Suppressor macrophage (primary cell): ENCODE results near the gene BACE2.
A peak's percentile ranks its signal among the peaks of the same experiment; 100 is the strongest.
"Not testable (repeated sequence)": the region's sequence is repeated elsewhere in the genome, so short reads cannot be mapped to it uniquely, and the experiment has no call there.

Source experiments
- DNase-seq, 4 experiments: peaks; one replicate each; pipeline ENCODE4 v3.0.0-alpha.2; 2020 to 2022

BACE2 gene

DNA sequence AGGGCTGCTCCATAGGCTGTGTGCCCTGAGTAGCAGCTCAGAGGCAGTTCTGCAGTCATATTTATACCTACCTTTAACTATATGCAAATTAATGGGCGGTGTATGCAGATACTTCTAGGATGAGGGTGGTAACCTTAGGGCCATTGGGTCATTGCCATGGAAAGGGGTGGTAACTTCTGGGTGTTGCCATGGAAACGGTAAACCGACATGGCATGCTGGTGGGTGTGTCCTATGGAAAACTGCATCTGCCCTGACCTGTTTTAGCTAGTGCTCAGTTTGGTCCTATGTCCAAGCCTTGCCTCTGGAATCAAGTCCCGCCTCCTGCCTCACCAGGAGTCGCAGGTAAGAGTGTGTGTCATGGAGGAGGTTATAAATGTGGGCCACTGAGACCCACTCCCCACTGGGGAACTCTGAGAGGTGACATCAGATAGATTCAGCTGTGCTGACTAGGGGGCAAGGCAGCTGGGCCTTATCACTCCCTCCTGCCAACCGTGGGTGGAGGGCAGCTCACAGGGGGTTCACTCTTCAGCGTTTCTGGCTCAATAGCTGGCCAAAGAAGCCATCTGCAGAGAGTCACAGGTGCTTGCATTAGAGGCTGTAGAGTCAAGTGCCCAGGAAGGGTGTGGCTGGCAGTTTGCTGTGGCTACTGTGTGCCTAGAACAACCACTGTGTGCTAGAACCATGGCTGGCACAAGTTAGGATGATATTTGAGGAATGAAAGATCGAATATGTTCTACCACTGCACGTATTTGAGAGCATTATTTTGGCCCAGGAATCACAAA lies 19.0 kb downstream of the BACE2 start:
- no peak for DNase-seq

DNA sequence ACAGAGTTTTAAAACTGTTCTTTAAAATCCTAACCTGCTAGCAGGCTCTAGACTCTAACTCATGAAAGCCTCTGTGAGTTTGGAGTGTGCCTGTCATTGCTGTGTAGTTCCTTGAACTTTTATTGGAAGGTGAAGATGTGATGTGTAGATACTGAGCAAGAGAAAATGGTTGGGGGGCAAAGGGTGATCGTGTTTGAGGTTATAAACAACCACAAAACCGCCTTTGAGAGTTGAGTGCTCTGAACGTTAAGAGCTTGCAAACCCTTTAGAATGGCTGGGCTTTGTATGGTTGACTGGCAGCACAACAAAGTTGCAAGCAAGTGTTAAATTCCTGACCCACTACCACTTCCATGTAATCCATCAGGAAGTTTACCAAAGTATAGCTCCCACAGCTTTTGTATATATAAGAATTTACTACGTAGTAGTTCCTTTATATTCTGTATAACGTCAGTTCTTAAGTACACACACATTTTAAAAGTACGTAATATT lies 19.6 kb downstream of the BACE2 start:
- no peak for DNase-seq

DNA sequence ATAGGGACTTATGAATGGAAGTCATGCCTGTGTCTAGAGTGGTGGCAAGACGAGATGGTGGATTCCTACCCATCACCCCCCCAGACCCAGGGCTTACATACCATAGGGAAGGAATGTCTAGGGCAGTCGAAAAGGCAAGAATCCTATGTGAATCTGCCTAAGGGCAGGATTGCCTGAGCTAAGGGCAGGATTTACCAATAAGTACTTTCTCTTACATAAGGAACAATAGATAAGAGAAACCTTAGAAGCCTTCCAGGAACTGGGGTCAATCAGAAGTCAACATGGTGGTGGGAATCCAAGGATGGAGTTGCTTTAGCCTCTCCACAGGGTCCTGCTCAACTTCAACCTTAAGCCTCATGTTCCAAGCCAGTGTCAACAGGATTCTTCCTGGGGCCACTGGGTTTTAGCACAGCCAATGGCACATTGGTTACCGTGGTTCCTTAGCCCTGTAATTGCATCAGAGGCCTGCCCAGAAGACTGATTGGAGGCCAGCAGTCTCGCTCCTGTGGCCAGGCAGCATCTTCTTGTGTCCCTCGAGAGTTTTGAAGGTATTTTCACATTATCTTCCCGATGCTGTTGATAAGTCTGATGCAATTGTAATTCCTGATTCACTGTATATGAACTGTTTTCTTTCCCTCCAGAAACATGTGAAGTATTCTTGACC lies 20.7 kb downstream of the BACE2 start:
- DNase-seq, result no peak

DNA sequence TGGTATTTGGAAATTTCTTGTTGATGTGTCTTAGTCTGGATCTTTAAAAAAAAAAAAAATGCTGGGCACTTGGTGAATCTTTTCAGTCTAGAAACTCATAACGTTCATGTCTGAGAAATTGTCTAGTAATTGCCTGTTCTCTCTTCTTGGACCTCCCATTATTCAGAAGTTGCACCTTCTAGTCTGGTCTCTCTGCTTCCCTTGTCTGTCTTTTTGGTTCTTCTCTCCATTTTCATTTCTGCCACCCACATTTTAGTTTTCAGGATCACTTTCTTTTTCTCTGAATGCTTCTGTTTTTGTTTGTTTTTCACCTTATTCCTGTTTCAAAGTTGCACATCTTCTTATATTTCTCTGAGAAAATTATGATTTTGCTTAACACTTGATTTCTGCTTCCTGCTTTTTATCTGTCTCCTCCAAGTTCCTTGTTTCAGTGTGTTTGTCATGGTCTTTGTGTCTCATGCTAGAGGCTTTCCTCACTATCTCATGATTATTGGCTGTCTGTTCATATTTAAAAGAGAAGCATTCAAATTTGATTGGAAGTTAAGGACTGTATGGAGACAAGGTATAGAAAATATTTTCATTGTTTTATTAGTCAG lies 21.3 kb downstream of the BACE2 start:
- peak in 2 of 4 experiments; percentile 45 to 58 for DNase-seq

DNA sequence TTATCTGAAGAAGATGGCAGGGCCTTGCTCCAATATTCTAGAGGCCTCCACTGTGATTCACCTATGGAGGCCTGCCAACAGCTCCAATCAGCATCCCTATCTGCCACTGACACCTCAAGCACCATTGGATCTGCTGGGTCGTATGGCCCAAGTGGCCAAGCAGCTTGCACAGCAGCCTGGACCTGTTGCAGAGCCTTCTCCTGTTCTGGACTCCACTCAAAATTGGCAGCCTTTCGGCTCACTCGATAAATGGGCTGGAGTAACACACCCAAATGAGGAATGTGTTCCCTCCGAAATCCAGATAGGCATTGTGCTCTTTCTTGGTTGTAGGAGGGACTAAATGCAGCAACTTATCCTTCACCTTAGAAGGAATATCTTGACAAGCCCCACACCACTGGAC lies 24.6 kb downstream of the BACE2 start:
- not testable (repeated sequence) for DNase-seq

DNA sequence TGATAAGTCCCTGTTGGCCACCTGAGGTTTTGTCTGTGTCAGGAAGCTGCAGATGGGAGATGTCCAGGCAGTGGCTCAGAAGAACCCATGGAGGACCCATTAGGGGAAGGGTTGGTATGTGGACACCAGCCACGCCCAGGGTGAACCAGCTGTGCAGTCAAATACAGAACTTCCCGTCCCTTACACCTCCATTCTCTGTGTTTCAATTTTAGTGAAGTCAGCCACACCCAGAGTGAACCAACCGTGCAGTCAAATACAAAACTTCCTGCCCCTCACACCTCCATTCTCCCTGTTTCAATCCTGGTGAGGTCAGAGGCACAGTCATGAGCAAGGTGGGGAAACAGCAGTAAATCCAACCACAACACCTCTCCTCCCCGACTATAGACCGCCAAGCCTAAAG lies 27.4 kb downstream of the BACE2 start:
- DNase-seq, result no peak

DNA sequence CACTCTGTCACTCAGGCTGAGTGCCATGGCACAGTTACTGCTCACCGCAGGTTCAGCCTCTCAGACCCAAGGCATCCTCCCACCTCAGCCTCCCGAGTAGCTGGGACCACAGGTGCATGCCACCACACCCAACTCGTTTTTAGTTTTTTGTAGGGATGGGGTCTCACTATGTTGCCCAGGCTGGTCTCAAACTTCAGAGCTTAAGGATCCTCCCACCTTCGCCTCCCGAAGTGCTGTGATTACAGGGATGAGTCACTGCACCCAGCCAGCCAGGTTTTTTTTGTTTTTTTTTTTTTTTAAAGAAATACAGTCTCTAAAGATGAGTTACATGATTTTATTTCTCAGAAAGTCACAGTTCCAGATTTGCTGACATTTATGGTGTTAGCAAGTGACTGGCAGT lies 29.0 kb downstream of the BACE2 start:
- no peak for DNase-seq

DNA sequence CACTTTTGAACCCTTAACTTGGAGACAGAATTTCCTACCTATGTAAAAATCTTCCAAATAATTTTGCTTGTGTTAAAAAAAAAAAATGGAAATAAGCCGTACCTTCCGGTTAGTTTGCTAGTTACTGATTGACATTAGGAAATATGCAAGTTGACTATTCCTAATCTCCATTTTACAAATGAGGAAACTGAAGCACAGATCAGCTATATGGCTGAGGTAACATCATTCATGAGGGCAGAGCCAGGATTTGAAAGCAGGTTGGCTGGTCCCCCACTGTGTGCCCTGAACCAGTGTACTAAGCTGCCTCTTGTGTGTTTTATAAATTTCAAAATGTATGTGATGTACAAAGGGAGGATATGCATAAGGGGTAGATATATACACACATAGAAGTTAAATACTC lies 29.6 kb downstream of the BACE2 start:
- DNase-seq, result no peak

DNA sequence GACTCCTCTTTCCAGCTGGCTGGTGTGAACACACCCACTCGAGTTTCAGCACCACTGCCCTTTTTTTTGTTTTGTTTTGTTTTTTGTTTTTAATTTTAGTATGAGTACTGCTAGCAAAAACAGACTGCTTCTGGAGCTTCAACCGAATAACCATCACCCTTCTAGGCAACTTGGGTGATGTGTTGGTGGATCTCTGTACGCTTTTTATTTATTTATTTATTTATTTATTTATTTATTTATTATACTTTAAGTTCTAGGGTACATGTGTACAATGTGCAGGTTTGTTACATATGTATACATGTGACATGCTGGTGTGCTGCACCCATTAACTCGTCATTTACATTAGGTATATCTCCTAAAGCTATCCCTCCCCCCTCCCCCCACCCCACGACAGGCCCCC lies 30.7 kb downstream of the BACE2 start:
- DNase-seq, result not testable (repeated sequence)

DNA sequence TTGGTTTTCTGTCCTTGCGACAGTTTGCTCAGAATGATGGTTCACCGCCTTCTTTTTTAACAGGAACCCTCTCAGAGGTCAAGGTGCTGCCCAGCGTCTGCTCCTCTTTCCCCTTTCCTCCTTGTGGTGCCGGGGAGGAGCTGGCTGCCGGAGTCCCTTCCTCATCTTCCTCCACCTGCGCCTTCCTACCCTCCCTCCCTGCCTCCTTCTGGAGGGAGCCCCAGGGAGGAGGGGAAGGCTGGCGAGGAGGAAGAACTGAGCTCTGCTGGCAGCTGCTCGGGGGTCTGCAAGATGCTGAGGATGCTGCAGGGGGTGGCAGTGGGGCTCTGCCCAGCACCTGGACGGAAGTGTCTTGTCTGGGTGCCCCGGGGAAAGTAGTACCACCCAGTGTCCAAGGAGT lies 31.2 kb downstream of the BACE2 start:
- no peak for DNase-seq

DNA sequence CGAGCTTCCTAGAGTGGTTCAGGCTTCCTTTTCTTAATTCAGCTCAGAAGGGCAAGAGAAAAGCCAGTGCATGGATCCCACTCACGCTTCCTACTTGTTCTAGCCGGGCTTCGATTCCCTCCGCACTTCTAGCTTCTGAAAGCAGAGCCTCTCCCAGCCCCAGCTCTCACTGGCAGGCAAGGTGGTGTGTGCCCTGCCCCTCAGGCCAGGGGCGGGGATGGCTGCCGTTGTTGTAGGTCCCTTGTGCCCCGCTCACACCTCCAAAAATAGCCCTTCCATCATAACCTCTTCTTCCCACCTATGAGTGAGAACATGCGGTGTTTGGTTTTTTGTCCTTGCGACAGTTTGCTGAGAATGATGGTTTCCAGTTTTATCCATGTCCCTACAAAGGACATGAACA lies 31.6 kb downstream of the BACE2 start:
- DNase-seq, result no peak

DNA sequence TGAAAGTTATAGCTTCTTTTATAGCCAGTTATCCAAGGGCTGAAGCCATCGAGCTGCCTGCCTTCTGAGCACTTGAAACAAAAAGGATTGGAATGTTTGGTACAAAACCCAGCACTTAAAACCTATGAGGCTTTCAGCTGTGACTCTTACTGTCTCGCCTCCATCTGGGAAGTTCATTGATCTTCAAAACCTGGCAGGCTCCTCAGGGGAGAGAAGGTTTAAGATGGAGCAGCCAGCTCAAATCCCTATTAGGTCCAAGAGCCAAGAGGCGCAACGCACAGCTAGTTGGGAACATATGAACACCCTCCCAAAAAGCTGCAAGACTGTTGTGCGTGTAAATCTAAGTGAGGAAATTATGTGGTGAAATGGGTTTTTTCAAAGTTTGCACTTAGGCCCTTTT lies 33.4 kb downstream of the BACE2 start:
- DNase-seq, result no peak

DNA sequence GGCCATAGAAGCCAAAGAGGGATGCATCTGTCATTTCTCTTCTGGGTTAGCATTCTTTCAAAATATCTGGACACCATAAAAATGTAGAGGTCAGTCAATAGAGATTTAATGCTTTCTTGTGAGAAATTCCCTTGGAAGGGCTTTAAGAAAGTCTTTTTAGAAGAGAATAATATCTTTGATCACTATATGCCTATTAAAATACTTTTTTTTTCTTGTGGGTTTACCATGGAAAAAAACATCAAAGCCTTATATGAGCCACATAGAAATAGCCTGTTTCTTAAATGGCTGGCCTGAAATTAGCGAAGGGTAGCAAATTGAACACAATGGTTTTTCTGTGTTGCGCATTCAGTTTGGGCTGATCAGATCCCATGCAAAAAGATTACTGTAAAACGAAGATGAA lies 36.8 kb downstream of the BACE2 start:
- no peak for DNase-seq

DNA sequence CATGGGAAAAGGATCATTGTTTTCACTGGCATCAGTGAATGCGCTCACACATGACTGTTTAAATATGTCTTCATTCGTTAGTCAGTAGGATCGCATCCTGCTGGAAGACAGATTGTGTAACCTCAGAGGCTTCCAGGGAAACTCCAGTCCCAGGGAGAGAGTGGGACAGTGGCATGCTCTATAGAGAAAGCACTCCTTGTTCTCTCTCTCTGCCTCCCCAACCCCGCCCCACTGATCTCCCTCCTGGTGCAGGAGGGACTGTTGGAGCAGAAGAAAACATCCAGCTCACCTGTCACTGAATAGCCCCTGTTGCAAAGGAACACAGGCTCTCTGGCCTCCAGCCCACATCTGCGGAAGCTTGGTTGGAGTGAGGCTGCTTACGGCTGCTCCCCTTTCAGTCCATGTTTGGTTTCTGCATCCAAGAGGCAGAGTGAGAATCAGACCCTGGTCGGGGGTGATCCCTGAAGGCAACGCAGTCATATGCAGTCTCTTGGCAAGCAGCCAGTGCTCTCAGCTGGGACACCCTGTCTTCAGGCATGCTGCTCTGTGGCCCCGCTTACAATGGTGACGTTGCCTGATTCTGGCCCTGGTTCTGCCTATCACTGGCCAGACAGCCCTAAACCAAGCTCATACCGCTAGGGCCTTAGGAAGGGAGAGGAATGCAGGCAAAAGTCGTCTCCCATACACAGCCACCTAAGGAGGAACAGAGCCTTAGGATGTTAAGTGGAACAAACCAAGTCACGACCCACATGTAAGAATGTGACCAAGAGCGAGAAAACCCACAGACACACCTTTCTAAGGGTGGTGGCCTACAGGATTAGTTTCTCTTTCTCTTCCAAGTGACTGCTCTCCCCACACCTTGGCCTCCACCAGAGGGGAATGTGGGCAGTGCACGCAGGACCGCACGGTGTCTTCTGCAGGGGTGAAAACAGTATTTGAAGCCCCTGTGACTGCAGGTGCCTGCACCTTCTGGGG lies 39.7 kb downstream of the BACE2 start:
- peak in 1 of 4 experiments; percentile 8 for DNase-seq

DNA sequence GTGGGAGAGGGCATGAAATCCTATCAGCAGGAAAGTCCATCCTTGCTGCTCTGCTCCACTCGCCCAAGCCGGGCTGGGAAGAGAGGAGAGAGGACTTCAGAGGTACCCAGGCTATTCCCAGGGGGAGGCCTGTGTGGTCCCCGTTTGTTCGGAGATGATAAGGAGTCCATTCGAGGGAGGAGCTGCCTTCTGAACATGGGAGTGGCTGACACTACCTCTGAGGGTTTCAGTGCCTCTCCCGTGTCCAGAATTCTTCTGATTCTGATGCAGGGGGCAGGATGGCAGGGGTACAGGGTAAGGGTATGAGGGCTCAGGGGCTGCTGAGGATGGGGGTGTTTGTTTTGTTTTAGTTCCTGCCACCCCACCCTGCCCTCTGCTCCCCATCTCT lies 40.4 kb downstream of the BACE2 start:
- no peak for DNase-seq

DNA sequence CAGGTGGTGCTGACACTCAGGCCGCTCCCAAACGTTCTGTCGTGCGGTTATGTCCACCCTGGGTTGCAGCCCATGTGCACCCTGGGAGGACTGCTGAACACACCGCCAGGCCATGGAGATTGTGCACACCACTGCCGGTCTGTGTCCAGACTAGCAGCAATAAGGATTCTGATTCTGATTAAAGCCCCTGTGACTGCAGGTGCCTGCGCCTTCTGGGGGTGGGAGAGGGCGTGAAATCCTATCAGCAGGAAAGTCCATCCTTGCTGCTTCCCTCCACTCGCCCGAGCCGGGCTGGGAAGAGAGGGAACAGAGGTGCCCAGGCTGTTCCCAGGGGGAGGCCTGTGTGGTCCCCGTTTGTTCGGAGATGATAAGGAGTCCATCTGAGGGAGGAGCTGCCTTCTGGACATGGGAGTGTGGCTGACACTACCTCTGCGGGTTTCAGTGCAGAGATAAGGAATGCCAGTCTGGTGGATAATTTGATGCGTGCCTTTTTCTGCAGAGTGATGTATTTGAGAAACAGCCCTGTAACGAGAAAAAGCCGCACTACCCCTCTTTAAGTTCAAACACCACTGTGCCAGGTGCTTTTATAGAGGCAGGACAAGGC lies 41.2 kb downstream of the BACE2 start:
- DNase-seq, result no peak

DNA sequence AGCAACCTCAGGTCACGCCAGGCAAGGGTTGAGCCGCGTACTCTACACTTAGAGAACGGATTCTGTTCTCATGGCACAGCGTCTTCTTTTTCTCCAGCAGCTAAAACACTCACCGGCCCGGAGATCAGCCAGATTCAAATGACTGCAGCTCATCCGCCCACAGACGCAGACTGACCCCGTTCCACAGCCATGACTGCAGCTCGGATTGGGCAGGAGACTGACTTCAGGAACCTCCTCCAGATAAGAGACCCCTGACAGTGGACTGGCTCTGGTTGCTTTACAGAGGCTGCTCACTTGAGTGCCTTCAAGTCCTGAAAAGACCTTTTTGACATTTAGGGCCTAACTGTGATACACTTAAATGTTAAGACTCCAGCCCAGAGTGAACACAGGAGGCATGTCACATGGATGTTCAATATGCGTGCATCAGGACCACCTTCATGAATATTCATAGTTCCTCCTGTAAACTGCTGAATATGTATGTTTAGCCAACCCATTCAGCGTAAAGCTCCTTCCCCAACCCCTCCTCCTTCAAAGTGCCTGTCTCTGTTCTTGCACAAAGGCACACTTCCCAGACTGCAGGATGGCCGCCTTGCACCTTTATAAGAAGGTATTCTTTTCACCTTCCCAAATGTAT lies 42.6 kb downstream of the BACE2 start:
- no peak for DNase-seq

DNA sequence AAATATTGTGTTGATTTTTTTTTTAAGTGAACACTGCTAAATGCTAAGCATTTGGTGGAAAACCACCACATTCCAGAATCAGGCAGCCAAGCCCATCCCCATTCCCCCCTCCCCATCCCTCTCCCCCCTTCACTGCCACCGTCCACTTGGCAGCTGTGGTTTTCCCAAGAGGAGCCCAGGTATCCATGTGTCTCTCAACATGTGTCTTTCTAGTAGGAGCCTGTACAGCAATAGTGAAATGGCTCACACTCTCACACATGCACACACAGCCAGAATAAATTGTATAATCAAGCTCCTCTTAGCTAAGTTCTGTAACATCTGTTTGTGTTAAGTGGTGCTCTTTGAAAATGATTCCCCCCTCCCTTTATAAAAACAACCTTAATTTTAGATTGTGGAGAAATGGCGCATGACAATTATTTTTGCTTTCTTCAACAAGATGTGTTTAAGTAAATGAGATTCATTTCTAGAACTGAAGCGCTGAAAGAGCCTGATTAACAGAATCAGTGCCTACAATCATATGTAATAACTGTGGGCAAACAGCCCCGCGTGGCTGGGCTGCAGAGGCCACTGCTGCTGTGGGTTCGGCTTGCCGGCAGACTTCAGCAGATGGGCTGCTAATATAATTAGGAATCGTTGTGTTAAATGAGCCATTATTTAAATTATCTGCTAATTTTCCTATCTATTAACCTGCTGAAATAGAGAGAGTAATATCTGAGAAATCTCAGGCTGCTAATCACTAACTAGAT lies 43.3 kb downstream of the BACE2 start:
- no peak for DNase-seq

DNA sequence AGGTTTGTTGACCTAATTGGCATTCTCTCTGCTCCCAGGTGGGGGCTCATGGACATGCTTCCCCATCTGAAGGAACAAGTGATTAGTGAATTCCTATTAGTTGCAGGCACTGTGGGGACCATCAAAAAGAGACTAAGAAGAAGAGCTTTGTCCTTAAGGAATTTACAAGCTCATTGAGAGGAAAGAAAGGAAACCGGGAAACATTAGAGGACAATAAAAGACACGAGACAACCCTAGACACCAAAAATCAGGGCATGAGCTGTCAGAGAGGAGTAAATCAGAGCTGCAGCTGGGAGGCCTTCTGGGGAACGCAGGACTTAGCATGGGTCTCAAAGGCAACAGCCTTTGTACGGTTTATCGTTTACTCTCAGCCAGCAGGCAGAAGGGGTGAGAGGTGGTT lies 45.1 kb downstream of the BACE2 start:
- no peak for DNase-seq

DNA sequence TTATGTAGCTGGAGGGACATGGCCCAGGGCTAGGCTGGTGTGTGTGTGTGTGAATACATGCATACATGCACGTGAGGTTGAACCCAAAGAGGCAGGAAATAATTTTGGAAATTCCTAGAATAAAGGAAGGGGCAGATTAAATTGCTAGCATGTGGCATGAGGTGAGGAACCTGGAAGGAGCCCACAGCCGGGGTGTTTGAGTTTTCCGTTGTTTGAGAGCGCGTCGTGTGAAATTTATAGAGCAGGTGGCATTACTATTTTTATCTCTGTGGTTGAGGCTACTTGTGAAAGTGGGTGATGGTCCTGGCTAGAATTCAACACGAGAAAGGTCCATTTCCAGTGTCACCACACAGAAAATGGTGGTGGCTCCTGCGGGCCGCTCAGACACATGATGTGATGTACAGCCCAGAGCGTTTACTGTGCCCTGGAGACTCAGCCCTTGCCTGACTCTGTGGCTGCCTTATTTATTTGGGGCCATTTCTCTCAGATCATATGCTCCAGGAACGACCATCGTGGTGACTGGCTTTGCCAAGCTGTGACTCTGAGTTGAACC lies 48.0 kb downstream of the BACE2 start:
- DNase-seq, result no peak

DNA sequence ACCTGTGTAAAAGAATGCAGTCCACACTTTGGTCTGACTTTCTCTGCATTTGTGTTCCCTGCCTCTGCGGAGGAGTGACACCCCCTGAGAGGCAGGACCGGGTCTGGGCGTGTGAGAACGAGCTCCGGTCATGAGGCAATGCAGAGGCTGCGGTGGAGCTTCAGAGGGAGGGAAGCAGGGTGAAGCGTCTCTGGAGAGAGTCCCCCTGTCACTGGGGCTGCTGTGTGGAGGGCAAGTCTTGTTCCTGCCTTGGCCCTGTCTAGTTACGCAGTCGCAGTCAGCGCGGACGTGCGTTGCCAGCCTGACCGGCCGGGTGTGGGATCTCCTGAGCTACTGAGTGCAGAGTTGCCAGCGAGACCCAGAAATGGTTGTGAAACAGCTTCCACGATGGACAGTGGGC lies 48.5 kb downstream of the BACE2 start:
- DNase-seq, result no peak
